ENCODE results near the gene MYO5A. TPM values are rescaled to one million over a fixed set of nuclear protein-coding genes. Genes with fewer than 3 reads are reported as not detected.
"Not testable (repeated sequence)": the region's sequence is repeated elsewhere in the genome, so short reads cannot be mapped to it uniquely, and the experiment has no call there.

MYO5A gene
- total and polyA plus RNA-seq, 3 donors from 2014 or later: 11.7 to 35.5 (median 24.3) TPM

DNA sequence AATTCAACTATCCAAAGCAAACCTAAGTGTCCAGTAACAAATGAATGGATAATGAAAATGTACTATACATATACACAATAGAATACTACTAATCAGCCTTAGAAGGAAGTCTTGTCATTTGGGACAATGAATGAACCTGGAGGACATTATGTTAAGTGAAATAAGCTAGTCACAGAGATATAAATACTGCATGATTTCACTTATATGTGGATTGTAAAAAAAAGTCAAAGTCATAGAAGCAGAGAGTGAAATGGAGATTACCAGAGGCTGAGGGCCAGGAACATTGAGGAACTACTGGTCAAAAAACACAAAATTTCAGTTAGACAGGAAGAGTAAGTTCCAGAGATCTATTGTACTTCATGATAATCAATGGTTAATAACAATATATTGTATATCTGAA is 33.6 kb downstream of the MYO5A start:
- TF ChIP-seq, protein P1, sequence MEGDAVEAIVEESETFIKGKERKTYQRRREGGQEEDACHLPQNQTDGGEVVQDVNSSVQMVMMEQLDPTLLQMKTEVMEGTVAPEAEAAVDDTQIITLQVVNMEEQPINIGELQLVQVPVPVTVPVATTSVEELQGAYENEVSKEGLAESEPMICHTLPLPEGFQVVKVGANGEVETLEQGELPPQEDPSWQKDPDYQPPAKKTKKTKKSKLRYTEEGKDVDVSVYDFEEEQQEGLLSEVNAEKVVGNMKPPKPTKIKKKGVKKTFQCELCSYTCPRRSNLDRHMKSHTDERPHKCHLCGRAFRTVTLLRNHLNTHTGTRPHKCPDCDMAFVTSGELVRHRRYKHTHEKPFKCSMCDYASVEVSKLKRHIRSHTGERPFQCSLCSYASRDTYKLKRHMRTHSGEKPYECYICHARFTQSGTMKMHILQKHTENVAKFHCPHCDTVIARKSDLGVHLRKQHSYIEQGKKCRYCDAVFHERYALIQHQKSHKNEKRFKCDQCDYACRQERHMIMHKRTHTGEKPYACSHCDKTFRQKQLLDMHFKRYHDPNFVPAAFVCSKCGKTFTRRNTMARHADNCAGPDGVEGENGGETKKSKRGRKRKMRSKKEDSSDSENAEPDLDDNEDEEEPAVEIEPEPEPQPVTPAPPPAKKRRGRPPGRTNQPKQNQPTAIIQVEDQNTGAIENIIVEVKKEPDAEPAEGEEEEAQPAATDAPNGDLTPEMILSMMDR (IDR thresholded peaks at IDR 0.05): no peak
- no peak for TF ChIP-seq POLR2A (IDR thresholded peaks at IDR 0.05)
- intact Hi-C loops (cut with DNase I; ENCODE audit: low total_unique reads): no loop called here
- Histone ChIP-seq H3K4me3 (no peak overlapping the region), H3K36me3 (ENCODE audit: low read depth, missing control alignments) (no peaks in the 10 kb centered on the region), H3K27me3 (no peaks in the 10 kb centered on the region), H3K27ac (no peak overlapping the region), H3K4me1 (no peaks in the 10 kb centered on the region), H3K9me3 (no peaks in the 10 kb centered on the region)
- DNase-seq: no peak

DNA sequence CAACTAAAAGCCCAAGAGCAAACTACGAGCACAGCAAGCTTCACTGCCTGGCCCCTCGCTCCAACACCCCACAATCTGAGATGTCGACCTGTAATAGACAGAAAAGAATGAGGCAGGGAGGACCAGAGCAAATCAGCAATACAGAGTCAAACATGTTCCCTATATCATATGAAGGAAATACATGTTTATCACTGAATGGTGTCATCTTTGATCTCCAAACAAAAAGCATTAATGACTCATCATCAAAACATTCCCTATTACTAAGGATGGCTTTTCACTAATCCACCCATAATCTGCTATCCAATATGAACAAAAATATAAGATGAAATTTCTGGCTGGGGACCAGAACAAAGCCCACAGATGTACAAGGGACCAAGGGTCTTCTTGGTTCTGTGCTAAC is 34.7 kb downstream of the MYO5A start:
- 90 to 96% methylated on average over 3 of the region's 3 CpGs for WGBS, 2 donors
- TF ChIP-seq, protein P1 (IDR thresholded peaks at IDR 0.05): no peak
- TF ChIP-seq POLR2A (IDR thresholded peaks at IDR 0.05): no peak
- Histone ChIP-seq H3K9me3 (no peaks in the 10 kb centered on the region), H3K4me3 (no peak overlapping the region), H3K27ac (no peak overlapping the region), H3K36me3 (ENCODE audit: low read depth, missing control alignments) (no peaks in the 10 kb centered on the region), H3K27me3 (no peaks in the 10 kb centered on the region), H3K4me1 (peaks cover 3% of the 10 kb centered on the region)
- intact Hi-C loops (cut with DNase I; ENCODE audit: low total_unique reads): no loop called here
- DNase-seq: no peak

DNA sequence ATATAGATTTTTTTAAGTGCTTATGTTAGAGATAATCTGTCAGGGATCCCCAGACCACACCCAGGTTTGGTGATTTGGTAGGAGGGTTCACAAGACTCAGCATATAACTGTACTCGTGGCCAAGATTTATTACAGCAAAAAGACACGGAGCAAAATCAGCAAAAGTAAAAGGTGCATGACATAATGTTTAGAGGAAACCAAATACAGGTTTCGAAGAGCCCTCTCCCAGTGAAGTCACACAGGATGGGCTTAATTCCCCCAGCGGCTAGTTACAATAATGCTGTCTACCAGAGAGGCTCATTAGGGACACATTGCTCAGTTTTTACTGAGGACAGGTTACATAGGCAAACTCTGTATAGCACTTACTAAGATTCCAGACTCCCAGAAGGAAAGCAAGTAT is 36.5 kb downstream of the MYO5A start:
- Histone ChIP-seq H3K4me1 (peaks cover 4% of the 10 kb centered on the region), H3K36me3 (ENCODE audit: low read depth, missing control alignments) (no peaks in the 10 kb centered on the region), H3K27me3 (no peaks in the 10 kb centered on the region), H3K27ac (no peak overlapping the region), H3K4me3 (no peak overlapping the region), H3K9me3 (no peaks in the 10 kb centered on the region)
- no peak for DNase-seq
- TF ChIP-seq POLR2A (IDR thresholded peaks at IDR 0.05): no peak
- TF ChIP-seq, protein P1 (IDR thresholded peaks at IDR 0.05): no peak
- intact Hi-C loops (cut with DNase I; ENCODE audit: low total_unique reads): no loop called here
- 82 to 91% methylated on average over 4 of the region's 4 CpGs for WGBS, 2 donors

DNA sequence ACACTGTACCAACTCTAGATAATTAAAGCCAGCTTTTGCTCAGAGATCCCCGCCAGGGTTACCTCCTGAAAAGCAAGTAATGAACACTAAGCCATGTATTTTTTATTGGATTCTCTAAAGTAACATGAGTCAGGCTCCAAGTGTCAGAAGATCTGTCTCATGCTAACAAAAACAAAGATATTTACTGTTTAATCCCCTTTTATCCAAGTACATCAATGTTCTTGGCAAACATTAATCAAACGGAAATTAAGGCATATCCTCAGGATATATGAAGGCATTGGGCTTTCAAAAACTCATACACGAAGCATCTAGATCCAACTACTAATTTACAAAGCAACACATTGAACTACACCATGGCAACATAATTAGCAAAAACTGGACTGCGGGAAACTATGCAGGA is 37.2 kb downstream of the MYO5A start:
- Histone ChIP-seq H3K4me1 (peaks cover 4% of the 10 kb centered on the region), H3K27ac (no peak overlapping the region), H3K9me3 (no peaks in the 10 kb centered on the region), H3K4me3 (no peak overlapping the region), H3K27me3 (no peaks in the 10 kb centered on the region), H3K36me3 (ENCODE audit: low read depth, missing control alignments) (no peaks in the 10 kb centered on the region)
- TF ChIP-seq, protein P1 (IDR thresholded peaks at IDR 0.05): no peak
- no peak for TF ChIP-seq POLR2A (IDR thresholded peaks at IDR 0.05)
- 67 to 74% methylated on average over 4 of the region's 4 CpGs for WGBS, 2 donors
- intact Hi-C loops (cut with DNase I; ENCODE audit: low total_unique reads): no loop called here
- DNase-seq: no peak

DNA sequence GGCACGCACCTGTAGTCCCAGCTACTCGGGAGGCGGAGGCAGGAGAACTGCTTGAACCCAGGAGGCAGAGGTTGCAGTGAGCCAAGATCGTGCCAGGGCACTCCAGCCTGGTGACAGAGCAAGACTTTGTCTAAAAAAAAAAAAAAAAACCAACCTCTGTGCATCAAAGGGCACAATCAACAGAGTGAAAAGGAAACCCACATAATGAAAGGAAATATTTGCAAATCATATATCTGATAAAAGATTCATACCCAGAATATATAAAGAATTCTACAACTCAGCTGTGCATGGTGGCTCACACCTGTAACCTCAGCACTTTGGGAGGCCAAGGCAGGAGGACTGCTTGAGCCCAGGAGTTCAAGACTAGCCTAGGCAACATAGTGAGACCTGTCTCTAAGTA is 39.2 kb downstream of the MYO5A start:
- DNase-seq; intact Hi-C loops (cut with DNase I; ENCODE audit: low total_unique reads); H3K36me3 ChIP-seq (ENCODE audit: low read depth, missing control alignments); H3K4me3 ChIP-seq; H3K27ac ChIP-seq; H3K4me1 ChIP-seq; H3K9me3 ChIP-seq; H3K27me3 ChIP-seq: not testable (repeated sequence)
- 90 to 93% methylated on average over 4 of the region's 4 CpGs for WGBS, 2 donors
